Natural killer cell (primary cell): ENCODE data around the gene NWD2. TPM values are rescaled to one million over a fixed set of nuclear protein-coding genes. Genes with fewer than 3 reads are reported as not detected.

Experiments used
- ATAC-seq, 3 donors: fragments of 150-1000 bp in 2 of 3; fragments of 200-7000 bp in 1 of 3; cut with Tn5 transposase; 1 replicate in 1 of 3; 2 replicates in 2 of 3; pipeline ENCODE4 v1.10.0; 2021; ENCODE audit warnings: mild to moderate bottlenecking in 2 of 3, moderate library complexity in 2 of 3
- DNase-seq, 2 donors: peaks; one replicate each; pipeline versions ENCODE4 v3.0.0 to v3.0.0-alpha.2; 2013 to 2021; ENCODE audit warnings: mixed read lengths in 1 of 2
- H3K27ac ChIP-seq: one replicate; pipeline ENCODE4 v1.5.1; 2013; ENCODE audit warnings: mild to moderate bottlenecking, low read length
- H3K27me3 ChIP-seq: one replicate; pipeline ENCODE4 v1.6.1; 2013; ENCODE audit warnings: low read length; ENCODE audit not compliant: control insufficient read depth, insufficient read depth
- H3K36me3 ChIP-seq: one replicate; pipeline ENCODE4 v1.6.1; 2013; ENCODE audit warnings: low read length; ENCODE audit not compliant: control insufficient read depth, insufficient read depth
- H3K4me1 ChIP-seq: one replicate; pipeline ENCODE4 v1.6.1; 2013; ENCODE audit warnings: low read length; ENCODE audit not compliant: control insufficient read depth, insufficient read depth
- H3K4me3 ChIP-seq: one replicate; pipeline ENCODE4 v1.5.1; 2013; ENCODE audit warnings: low read length
- H3K9me3 ChIP-seq: one replicate; pipeline ENCODE4 v1.6.1; 2013; ENCODE audit warnings: low read length; ENCODE audit not compliant: control insufficient read depth, insufficient read depth
- H3K27ac Mint-ChIP-seq, 2 donors: one replicate each; pipeline ENCODE4 v1.8.0; 2022; ENCODE audit warnings: mild to moderate bottlenecking in 2 of 2, mixed read lengths in 2 of 2, moderate library complexity in 1 of 2
- H3K27me3 Mint-ChIP-seq, 2 donors: one replicate each; pipeline ENCODE4 v1.8.0; 2022; ENCODE audit warnings: low read depth in 2 of 2, mixed read lengths in 2 of 2
- H3K36me3 Mint-ChIP-seq: one replicate; pipeline ENCODE4 v1.8.0; 2022; ENCODE audit warnings: mixed read lengths
- H3K4me1 Mint-ChIP-seq, 2 donors: one replicate each; pipeline ENCODE4 v1.8.0; 2022; ENCODE audit warnings: mixed read lengths in 2 of 2
- H3K4me3 Mint-ChIP-seq: one replicate; pipeline ENCODE4 v1.8.0; 2022; ENCODE audit warnings: mild to moderate bottlenecking, moderate library complexity, mixed read lengths
- H3K9me3 Mint-ChIP-seq, 2 donors: one replicate each; pipeline ENCODE4 v1.8.0; 2022; ENCODE audit warnings: mixed read lengths in 2 of 2
- CTCF ChIP-seq: fragments of 200-600 bp; IDR thresholded peaks from one replicate; pipeline ENCODE4 v1.8.0; 2022; ENCODE audit warnings: antibody characterized with exemption
- WGBS: methylation state at CpG from one replicate; pipeline ENCODE4 v1.1.7; 2013; ENCODE audit warnings: missing lambda C conversion rate; ENCODE audit not compliant: insufficient coverage; 5-methylcytosine and 5-hydroxymethylcytosine counted together
- intact Hi-C: fragments of 100-400 bp; cut with micrococcal nuclease; formaldehyde crosslinking; loops from one replicate; pipeline ENCODE4 v1.14.2; 2022
- total RNA-seq, 4 donors: library from RNA; stranded (reverse); fragments of 120-200 nt in 1 of 4; gene quantifications; one replicate each; pipeline versions ENCODE4 v1.2.3 to v1.2.4, GENCODE V29; 2013 to 2022

NWD2 gene
- total RNA-seq, 3 donors from 2014 or later (not counting 1 experiment from before 2014, with no cell fraction given) = not detected

- H3K4me3 ChIP-seq = no peak overlapping the region
- Mint-ChIP-seq H3K4me1 (no peaks in the 10 kb centered on the region), H3K27me3 (peaks cover 0 to 13% of the 10 kb centered on the region in 2 donors), H3K36me3 (no peaks in the 10 kb centered on the region), H3K4me3 (no peak overlapping the region), H3K9me3 (peaks cover 0 to 2% of the 10 kb centered on the region in 2 donors), H3K27ac (no peak overlapping the region)
- TF ChIP-seq CTCF = no peak
- H3K4me1 ChIP-seq = no peaks in the 10 kb centered on the region
- H3K27me3 ChIP-seq = no peaks in the 10 kb centered on the region
- intact Hi-C loops = no loop called here
- H3K9me3 ChIP-seq = no peaks in the 10 kb centered on the region
- DNase-seq (no peak), ATAC-seq (no peak)
- no peak overlapping the region for H3K27ac ChIP-seq
- H3K36me3 ChIP-seq = no peaks in the 10 kb centered on the region
- WGBS = 60% methylated on average over 3 of the region's 3 CpGs
Measured at GRCh38 chr4:37393321-37393720, 148.8 kb downstream of the NWD2 start.

- Mint-ChIP-seq H3K9me3 (peaks cover 0 to 2% of the 10 kb centered on the region in 2 donors), H3K4me3 (no peak overlapping the region), H3K27me3 (peaks cover 0 to 13% of the 10 kb centered on the region in 2 donors), H3K36me3 (no peaks in the 10 kb centered on the region), H3K27ac (no peak overlapping the region), H3K4me1 (no peaks in the 10 kb centered on the region)
- H3K4me3 ChIP-seq = no peak overlapping the region
- no peak for ATAC-seq
- no peaks in the 10 kb centered on the region for H3K9me3 ChIP-seq
- intact Hi-C loops = no loop called here
- no peaks in the 10 kb centered on the region for H3K4me1 ChIP-seq
- no peak overlapping the region for H3K27ac ChIP-seq
- TF ChIP-seq CTCF = no peak
- 77% methylated on average over 1 of the region's 3 CpGs for WGBS
- no peaks in the 10 kb centered on the region for H3K27me3 ChIP-seq
- DNase-seq = no peak
- no peaks in the 10 kb centered on the region for H3K36me3 ChIP-seq
Measured at GRCh38 chr4:37393889-37394288, 149.3 kb downstream of the NWD2 start.

GRCh38 chr4:37397505-37397904, 153.0 kb downstream of the NWD2 start:
- H3K27ac Mint-ChIP-seq = no peak overlapping the region
- Histone ChIP-seq H3K4me3 (no peak overlapping the region), H3K27me3 (no peaks in the 10 kb centered on the region), H3K36me3 (no peaks in the 10 kb centered on the region), H3K9me3 (no peaks in the 10 kb centered on the region), H3K27ac (no peak overlapping the region), H3K4me1 (no peaks in the 10 kb centered on the region)
- ATAC-seq = no peak
- DNase-seq = no peak
- WGBS = 84% methylated on average over 6 of the region's 6 CpGs
- no peaks in the 10 kb centered on the region for H3K27me3 Mint-ChIP-seq
- no peak for TF ChIP-seq CTCF
- no peak overlapping the region for H3K4me3 Mint-ChIP-seq
- no peaks in the 10 kb centered on the region for H3K36me3 Mint-ChIP-seq
- peaks cover 2 to 3% of the 10 kb centered on the region in 2 donors for H3K9me3 Mint-ChIP-seq
- H3K4me1 Mint-ChIP-seq = no peaks in the 10 kb centered on the region
- intact Hi-C loops = no loop called here

- WGBS = no CpG with 5 or more reads among the region's 2 CpGs
Measured at GRCh38 chr4:37400241-37400881, 155.8 kb downstream of the NWD2 start.

More at GRCh38 chr4:37400241-37400881, 155.8 kb downstream of the NWD2 start:
- TF ChIP-seq CTCF = no peak
- H3K27me3 Mint-ChIP-seq = no peaks in the 10 kb centered on the region
- no peak for DNase-seq
- no peak overlapping the region for H3K27ac ChIP-seq
- intact Hi-C loops = no loop called here
- no peak overlapping the region for H3K27ac Mint-ChIP-seq
- no peaks in the 10 kb centered on the region for H3K4me1 ChIP-seq
- H3K4me1 Mint-ChIP-seq = no peaks in the 10 kb centered on the region
- H3K9me3 Mint-ChIP-seq = peaks cover 2 to 3% of the 10 kb centered on the region in 2 donors
- no peaks in the 10 kb centered on the region for H3K27me3 ChIP-seq
- H3K36me3 Mint-ChIP-seq = no peaks in the 10 kb centered on the region
- no peak overlapping the region for H3K4me3 ChIP-seq
- no peak overlapping the region for H3K4me3 Mint-ChIP-seq
- H3K36me3 ChIP-seq = no peaks in the 10 kb centered on the region
- ATAC-seq = no peak
- H3K9me3 ChIP-seq = no peaks in the 10 kb centered on the region
